ACC112 (cell line): ENCODE measurements around the gene RNGTT.

ENCODE experiments used
- H2AFZ ChIP-seq: fragments of 200-600 bp; sonication (generic); one replicate; pipeline ENCODE4 v1.6.0; 2017; ENCODE audit warnings: antibody characterized with exemption, low read length; ENCODE audit not compliant: unreplicated experiment
- H3K27ac ChIP-seq: fragments of 200-600 bp; sonication (generic); 2 replicates; pipeline ENCODE4 v1.5.1; 2014; ENCODE audit warnings: low read depth, mild to moderate bottlenecking, antibody characterized with exemption, low read length, moderate library complexity
- H3K27me3 ChIP-seq: fragments of 200-600 bp; sonication (generic); 2 replicates; pipeline ENCODE4 v1.6.1; 2014; ENCODE audit warnings: mild to moderate bottlenecking, antibody characterized with exemption, low read length, moderate library complexity, mixed read lengths; ENCODE audit not compliant: insufficient read depth
- H3K36me3 ChIP-seq: fragments of 200-600 bp; sonication (generic); 2 replicates; pipeline ENCODE4 v1.6.1; 2016; ENCODE audit warnings: mild to moderate bottlenecking, antibody characterized with exemption, low read length, moderate library complexity, mixed read lengths; ENCODE audit not compliant: insufficient read depth
- H3K4me1 ChIP-seq: fragments of 200-600 bp; sonication (generic); one replicate; pipeline ENCODE4 v1.6.1; 2016; ENCODE audit warnings: low read length, mixed read lengths; ENCODE audit not compliant: insufficient read depth, unreplicated experiment, control insufficient read depth
- H3K4me3 ChIP-seq: fragments of 200-600 bp; sonication (generic); 2 replicates; pipeline ENCODE4 v1.5.1; 2014; ENCODE audit warnings: mild to moderate bottlenecking, low read depth, low read length
- H3K79me2 ChIP-seq: fragments of 200-600 bp; sonication (generic); one replicate; pipeline ENCODE4 v1.6.0; 2016; ENCODE audit warnings: low read length; ENCODE audit not compliant: control insufficient read depth, unreplicated experiment, insufficient read depth

Gene RNGTT

GRCh38 chr6:88611721-88612120, 351.7 kb downstream of the RNGTT start:
- Histone ChIP-seq H2AFZ (no peak overlapping the region), H3K36me3 (no peaks in the 10 kb centered on the region), H3K27ac (no peak overlapping the region), H3K79me2 (no peaks in the 10 kb centered on the region), H3K4me1 (no peaks in the 10 kb centered on the region), H3K27me3 (no peaks in the 10 kb centered on the region), H3K4me3 (no peak overlapping the region)

GRCh38 chr6:88609983-88610382, 353.4 kb downstream of the RNGTT start:
- Histone ChIP-seq H3K4me3 (no peak overlapping the region), H3K27me3 (no peaks in the 10 kb centered on the region), H3K4me1 (no peaks in the 10 kb centered on the region)

GRCh38 chr6:88605271-88605670, 358.1 kb downstream of the RNGTT start:
- Histone ChIP-seq H2AFZ (no peak overlapping the region), H3K79me2 (no peaks in the 10 kb centered on the region)

More at GRCh38 chr6:88609983-88610382, 353.4 kb downstream of the RNGTT start:
- no peaks in the 10 kb centered on the region for H3K79me2 ChIP-seq
- H3K27ac ChIP-seq, result no peak overlapping the region
- H2AFZ ChIP-seq, result no peak overlapping the region
- H3K36me3 ChIP-seq, result no peaks in the 10 kb centered on the region

GRCh38 chr6:88599571-88599970, 363.8 kb downstream of the RNGTT start:
- Histone ChIP-seq H3K36me3 (no peaks in the 10 kb centered on the region), H3K27ac (no peak overlapping the region), H3K79me2 (no peaks in the 10 kb centered on the region), H3K4me1 (no peaks in the 10 kb centered on the region), H3K27me3 (peaks cover 39% of the 10 kb centered on the region; the same call in 1 of the 2 replicates), H3K4me3 (no peak overlapping the region), H2AFZ (no peak overlapping the region)

More at GRCh38 chr6:88605271-88605670, 358.1 kb downstream of the RNGTT start:
- Histone ChIP-seq H3K4me3 (no peak overlapping the region), H3K27me3 (peaks cover 20% of the 10 kb centered on the region; the same call in 1 of the 2 replicates), H3K4me1 (no peaks in the 10 kb centered on the region), H3K27ac (no peak overlapping the region), H3K36me3 (no peaks in the 10 kb centered on the region)

- Histone ChIP-seq H3K27me3 (peaks cover 26% of the 10 kb centered on the region; the same call in 1 of the 2 replicates), H3K79me2 (no peaks in the 10 kb centered on the region), H2AFZ (no peak overlapping the region), H3K36me3 (no peaks in the 10 kb centered on the region), H3K27ac (no peak overlapping the region), H3K4me1 (no peaks in the 10 kb centered on the region), H3K4me3 (no peak overlapping the region)
These were observed 366.6 kb downstream of the RNGTT start for GRCh38 chr6:88596801-88597200.

- Histone ChIP-seq H3K27ac (no peak overlapping the region), H3K27me3 (peaks cover 70% of the 10 kb centered on the region)
These were observed 374.5 kb downstream of the RNGTT start for GRCh38 chr6:88588938-88589337.

GRCh38 chr6:88587150-88587520, 376.3 kb downstream of the RNGTT start:
- H3K79me2 ChIP-seq, result no peaks in the 10 kb centered on the region
- H3K4me1 ChIP-seq, result no peaks in the 10 kb centered on the region
- H3K27me3 ChIP-seq, result peaks cover 82% of the 10 kb centered on the region
- peak overlapping the region; percentile 53 for H3K4me3 ChIP-seq
- H3K27ac ChIP-seq, result no peak overlapping the region
- no peak overlapping the region for H2AFZ ChIP-seq
- no peaks in the 10 kb centered on the region for H3K36me3 ChIP-seq

More at GRCh38 chr6:88588938-88589337, 374.5 kb downstream of the RNGTT start:
- Histone ChIP-seq H3K4me3 (no peak overlapping the region), H3K79me2 (no peaks in the 10 kb centered on the region), H3K36me3 (no peaks in the 10 kb centered on the region), H2AFZ (no peak overlapping the region), H3K4me1 (no peaks in the 10 kb centered on the region)

GRCh38 chr6:88586371-88587149, 376.9 kb downstream of the RNGTT start:
- Histone ChIP-seq H3K36me3 (no peaks in the 10 kb centered on the region), H3K4me3 (peak overlapping the region; percentile 53), H3K79me2 (no peaks in the 10 kb centered on the region), H3K27me3 (peaks cover 83% of the 10 kb centered on the region), H2AFZ (no peak overlapping the region), H3K27ac (no peak overlapping the region), H3K4me1 (no peaks in the 10 kb centered on the region)

- Histone ChIP-seq H3K4me3 (no peak overlapping the region), H3K27me3 (peaks cover 81% of the 10 kb centered on the region), H3K27ac (no peak overlapping the region), H3K36me3 (no peaks in the 10 kb centered on the region), H3K79me2 (no peaks in the 10 kb centered on the region), H2AFZ (no peak overlapping the region), H3K4me1 (no peaks in the 10 kb centered on the region)
These were observed 378.1 kb downstream of the RNGTT start for GRCh38 chr6:88585276-88585692.

GRCh38 chr6:88584581-88585275, 378.7 kb downstream of the RNGTT start:
- H3K36me3 ChIP-seq, result no peaks in the 10 kb centered on the region
- H3K79me2 ChIP-seq, result no peaks in the 10 kb centered on the region
- no peak overlapping the region for H3K27ac ChIP-seq
- H3K27me3 ChIP-seq, result peaks cover 82% of the 10 kb centered on the region
- no peaks in the 10 kb centered on the region for H3K4me1 ChIP-seq
- no peak overlapping the region for H3K4me3 ChIP-seq
- H2AFZ ChIP-seq, result no peak overlapping the region

- H3K36me3 ChIP-seq, result no peaks in the 10 kb centered on the region
- no peak overlapping the region for H2AFZ ChIP-seq
- H3K27me3 ChIP-seq, result peaks cover 35% of the 10 kb centered on the region
- H3K4me1 ChIP-seq, result no peaks in the 10 kb centered on the region
- H3K79me2 ChIP-seq, result no peaks in the 10 kb centered on the region
- no peak overlapping the region for H3K27ac ChIP-seq
- H3K4me3 ChIP-seq, result no peak overlapping the region
These were observed 386.0 kb downstream of the RNGTT start for GRCh38 chr6:88577461-88577860.
